ENCODE data around the gene DENND1B.

The DENND1B gene, protein sequence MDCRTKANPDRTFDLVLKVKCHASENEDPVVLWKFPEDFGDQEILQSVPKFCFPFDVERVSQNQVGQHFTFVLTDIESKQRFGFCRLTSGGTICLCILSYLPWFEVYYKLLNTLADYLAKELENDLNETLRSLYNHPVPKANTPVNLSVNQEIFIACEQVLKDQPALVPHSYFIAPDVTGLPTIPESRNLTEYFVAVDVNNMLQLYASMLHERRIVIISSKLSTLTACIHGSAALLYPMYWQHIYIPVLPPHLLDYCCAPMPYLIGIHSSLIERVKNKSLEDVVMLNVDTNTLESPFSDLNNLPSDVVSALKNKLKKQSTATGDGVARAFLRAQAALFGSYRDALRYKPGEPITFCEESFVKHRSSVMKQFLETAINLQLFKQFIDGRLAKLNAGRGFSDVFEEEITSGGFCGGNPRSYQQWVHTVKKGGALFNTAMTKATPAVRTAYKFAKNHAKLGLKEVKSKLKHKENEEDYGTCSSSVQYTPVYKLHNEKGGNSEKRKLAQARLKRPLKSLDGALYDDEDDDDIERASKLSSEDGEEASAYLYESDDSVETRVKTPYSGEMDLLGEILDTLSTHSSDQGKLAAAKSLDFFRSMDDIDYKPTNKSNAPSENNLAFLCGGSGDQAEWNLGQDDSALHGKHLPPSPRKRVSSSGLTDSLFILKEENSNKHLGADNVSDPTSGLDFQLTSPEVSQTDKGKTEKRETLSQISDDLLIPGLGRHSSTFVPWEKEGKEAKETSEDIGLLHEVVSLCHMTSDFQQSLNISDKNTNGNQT
- total RNA-seq: 46.5 to 64.5 (median 53.0) reads per million in 4 donors

DNA sequence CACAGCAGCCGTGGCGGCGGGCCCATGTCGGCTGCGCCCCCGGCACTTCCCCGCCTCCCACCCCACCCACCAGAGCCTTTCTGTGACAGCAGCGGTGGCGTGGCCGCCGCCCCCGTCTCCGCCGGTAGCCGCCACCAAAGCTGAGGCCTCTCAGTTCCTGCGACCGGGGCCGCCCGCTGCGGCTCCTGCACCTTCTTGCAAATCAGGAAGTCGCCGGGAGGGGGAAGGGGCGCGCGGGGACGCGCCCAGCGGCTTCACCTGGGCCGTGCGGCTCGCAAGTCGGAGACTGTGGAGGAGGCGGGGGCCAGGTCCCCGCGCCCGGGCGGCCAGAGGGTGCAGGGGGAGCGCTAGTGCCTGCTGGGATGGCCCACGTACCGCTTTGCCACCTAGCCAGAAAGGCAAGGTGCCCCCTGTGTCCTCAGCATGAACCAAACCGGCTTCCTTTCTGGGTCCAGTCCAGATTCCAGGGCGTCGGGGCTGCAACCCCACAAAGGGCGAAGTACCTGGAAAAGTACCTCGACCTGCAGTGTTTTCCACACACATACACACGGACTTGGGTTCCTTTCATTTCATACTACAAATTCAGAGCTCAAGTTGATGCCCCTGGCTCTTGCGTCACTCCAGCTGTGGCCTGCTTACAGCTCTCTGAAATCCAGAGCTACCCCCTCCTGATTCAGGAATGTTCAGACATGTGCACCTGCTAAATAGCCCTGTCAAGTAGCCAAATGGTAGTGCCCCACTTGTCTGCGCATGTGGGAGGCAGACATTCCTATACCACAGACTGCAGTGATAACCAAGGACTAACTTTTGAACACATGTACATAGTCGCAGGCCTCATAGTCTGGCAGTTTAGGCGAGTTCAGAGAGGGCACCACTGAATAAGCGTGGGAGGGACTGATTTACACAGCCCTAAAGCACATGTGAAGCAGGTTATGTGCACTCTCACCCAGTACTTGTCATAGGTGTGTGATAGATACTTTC, at the start of gene DENND1B:
DENND1B (minus strand) TSS at position 199 of the 981 bp plus-strand sequence. CDS start 325 bp downstream, outside the sequence.
- DNase-seq: peak; percentile 77 to 89 (median 79)

DNA sequence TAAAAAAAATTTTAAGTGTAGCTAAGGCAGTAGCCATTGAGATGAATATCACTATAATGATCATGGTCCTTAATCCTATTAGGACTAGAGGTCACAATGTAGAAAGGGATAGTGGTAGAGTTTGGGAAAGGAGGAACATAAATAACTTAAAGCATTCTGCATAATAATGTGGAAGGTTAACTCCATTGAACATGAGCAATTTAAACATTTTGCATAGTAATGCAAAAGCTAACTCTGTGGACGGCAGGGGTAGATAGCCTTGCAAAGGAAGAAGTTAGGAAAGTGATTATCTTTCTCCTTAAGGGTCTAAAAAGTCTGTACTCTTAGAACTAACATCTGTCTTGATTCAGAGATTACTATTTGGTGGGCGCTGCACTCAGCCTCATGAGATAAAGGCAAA, 39.0 kb upstream of the DENND1B start:
- no peak for DNase-seq

DNA sequence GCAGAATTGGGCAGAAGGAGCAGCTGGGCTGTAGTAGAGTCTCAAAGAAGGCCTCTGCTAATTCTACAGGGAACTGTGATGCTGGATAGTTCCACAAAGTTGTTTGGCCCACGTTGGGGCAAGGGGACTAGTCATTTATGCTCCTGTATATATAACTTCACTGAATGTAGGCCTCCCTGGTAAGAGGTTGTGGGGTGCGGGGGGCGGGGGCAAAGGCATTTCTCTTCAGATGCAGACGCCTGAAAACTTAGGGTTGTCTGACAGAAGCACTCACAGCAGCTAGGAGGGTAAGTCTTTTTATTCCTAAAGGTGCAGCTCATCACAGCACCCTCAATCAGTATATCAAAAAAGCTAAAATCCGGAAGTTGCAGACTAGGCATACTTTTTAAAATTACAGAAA, 38.5 kb upstream of the DENND1B start:
- DNase-seq: no peak

DNA sequence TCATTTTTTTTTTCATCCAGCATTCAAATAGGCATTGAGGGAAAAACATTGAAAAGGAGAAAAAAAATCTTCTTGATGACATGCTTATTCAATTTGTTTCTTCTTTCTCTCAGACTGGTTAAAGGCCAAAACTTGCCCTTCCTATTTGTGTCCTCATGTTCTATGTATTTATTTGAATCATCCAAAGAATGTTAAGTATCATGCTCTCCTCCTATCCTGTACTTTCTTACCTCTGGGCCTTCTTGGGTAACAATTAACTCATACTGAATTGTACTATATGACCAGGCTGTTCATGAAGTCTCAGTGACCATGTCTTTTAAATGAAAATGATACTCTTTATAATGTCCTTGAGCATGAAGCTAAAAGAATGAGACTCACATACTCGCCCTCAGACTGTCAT, 36.5 kb upstream of the DENND1B start:
- DNase-seq: no peak

DNA sequence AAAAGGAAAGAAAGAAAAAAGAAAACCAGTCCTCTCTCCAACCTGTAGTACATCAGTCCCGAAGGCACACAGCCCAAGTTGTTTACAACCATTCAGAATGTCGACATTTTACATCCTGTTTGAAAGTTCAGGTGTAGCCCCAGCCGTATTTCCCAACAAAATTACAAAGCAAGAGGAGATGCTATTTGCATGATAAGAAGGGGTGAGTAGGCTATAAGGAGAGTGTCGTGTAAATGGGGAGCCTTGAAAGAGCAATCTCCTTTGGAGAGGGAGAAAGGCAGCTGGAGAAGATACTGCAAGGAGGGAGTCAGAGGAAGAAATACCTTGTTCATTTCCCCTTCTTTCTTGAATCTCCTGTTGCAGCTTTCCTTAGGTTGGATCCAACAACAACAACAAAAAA, 35.5 kb upstream of the DENND1B start:
- DNase-seq: no peak

DNA sequence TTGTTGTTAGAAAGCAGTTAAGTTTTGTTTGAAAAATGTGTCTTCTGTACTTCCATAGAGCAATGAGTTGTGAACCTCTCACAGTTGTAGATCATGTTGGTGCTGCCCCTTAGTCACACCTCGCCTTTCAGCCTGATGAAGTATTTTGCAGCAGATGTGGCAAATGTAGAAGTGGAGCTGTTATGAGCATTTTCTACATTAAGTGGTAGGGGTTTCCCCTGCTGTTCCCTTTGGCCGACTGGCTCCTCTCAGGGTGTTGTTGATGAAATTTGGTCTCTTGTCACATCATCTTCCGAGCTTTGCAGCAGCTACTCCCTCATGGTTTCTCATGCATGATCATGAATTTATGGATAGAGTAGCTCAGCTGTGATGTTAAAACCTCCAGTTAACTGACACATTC, 33.6 kb upstream of the DENND1B start:
- no peak for DNase-seq

DNA sequence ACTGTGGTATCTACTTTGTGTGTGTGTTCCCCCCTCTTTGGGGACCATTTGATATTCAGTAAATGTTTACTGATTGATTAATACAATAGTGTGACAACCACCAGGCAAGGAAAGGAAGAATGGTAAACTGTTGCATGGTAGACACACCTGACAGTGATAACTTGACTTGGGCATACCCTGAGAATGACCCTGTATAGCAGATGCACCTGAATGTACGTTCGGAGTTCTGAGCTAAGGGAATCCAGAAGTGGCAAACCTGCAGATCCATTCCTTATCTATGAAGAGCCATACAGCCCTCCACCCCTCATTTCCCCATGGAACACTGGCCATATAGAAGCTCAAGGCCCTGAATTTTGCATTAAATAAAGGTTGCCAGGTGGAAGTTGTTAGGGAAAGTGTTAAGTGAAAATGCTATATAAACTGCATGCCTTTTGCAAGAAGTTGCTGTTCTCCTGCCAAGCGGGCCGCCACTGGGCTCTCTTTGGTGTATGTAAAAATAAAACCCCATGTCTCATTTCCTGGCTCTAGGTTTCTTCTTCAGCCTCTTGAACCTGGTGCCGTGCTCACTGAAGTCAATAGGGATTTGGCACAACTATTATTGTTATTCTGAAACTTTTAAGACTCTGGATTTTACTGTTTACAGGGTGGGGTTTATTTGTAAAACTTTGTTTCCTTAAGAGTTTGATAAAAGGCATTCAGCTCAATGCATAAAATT, 32.6 kb upstream of the DENND1B start:
- DNase-seq: no peak

DNA sequence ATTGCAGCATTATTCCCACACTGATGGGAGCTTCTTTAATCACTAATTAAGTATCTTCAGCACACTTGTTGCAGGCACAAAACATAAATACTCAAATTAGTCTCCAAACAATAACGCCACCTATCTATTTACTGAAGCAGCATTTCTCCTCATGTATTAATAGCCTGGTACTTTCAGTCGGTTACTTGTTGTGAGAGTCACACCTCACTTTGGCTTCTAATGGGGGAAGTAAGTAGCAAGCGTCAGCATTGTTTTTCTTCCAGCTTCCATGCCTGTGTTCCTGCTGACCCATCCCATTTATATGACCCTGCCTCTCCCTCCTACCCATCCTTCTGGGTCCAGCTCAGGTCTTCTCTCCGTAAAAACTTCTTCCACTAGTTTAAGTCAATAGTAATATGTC, 31.9 kb upstream of the DENND1B start:
- DNase-seq: no peak

DNA sequence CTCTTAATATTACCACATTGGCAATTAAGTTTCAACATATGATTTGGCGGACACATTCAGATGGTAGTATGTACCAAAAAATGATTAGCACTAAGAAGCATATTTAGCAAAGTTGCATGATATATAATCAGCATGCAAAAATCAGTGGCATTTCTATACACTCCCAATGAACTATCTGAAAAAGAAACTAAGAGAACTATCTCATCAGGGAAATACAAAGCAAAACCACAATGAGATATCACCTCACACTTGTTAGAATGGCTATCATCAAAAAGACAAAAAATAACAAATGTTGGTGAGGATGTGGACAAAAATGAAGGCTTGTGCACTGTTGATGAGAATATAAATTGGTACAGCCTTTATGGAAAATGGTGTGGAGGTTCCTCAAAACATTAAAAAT, 31.4 kb upstream of the DENND1B start:
- DNase-seq: no peak

DNA sequence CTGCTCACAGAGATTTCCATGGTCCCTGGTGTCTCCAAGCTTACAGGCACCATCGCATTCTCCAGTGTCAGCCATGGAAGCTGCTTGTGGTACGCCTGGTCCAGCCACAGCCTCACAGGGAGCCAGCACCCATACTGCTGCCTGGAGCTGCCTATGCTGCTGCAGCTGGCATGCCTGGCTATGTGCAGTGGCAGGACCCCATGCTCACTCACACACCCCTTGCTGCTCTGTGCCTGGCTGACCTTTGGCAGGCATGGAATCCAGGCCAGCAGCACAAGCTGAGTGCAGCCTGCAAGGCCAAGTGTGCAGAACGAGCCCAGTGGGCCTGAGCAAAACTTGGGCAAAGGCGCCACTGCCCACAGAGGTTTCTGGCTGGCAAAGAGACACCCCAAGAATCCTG, 26.4 kb upstream of the DENND1B start:
- no peak for DNase-seq

DNA sequence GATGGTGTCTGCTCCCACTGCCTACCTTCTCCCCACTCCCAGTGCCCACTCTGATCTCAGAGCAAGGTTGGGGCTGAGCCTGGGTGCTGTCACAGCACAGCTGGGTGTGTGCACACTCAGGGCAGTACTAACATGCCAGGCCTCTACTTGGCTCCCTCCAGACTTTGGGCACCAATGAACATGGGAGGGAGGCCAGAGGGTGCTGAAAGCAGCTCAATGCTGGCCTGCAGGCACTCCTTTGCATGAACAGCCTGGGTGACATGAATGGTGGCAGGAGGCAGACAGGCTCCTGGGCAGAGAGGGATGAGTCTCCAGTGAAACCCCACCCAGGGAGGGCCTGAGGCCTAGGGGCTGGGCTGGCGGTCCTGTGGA, 25.8 kb upstream of the DENND1B start:
- no peak for DNase-seq

DNA sequence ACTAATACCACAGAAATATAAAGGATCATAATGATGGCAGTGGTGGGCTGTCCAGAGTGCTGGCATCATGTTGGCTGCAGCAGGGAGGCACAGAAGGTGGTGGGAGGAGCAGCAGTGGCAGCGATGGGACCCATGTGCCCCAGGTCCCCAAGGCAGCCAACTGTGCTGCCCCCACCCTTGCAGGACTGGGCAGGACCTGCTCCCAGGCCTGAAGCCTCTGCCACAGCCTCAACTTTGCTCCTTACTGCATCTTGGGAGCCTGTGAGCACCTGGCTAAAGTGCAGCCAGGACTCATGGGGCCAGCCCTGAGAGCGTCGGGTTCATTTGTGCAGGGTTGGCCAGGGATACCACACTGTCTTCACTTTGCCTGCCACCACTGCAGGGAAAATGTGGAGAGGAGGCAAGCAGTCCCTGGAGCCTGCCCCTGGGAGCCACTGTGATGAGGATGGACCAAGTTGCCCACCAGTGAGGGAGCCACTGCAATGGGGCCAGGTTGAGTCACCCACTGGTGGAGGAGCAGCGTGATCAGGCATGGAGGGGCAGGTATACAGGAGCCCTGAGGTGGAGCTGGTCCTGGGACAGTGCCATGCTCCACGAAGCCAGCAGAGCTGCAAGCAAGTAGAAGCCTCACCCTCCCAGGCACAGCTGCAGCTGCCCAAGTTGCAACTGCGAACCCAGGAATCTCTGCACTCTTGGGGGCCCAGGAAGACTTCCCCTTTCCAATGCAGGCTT, 25.3 kb upstream of the DENND1B start:
- no peak for DNase-seq

DNA sequence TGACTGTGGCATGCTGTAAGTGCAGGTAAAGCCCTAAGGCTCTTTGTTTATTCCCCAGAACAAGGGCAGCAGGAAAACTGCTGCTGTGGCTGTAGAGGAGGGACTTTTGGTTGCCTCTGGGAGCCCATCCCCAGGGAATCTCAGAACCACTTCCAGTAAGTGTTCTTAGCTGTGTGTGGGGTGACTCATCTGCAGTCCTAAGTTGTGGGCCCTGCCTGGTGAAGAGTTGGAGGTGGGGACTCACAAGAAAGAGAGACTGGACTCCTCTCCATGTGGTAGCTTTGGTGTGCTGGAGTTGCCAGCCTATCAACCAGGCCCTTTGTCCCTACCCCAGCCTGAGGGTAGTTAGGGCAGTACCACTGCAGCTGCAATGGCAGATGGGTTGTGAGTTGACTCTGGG, 24.0 kb upstream of the DENND1B start:
- DNase-seq: no peak

DNA sequence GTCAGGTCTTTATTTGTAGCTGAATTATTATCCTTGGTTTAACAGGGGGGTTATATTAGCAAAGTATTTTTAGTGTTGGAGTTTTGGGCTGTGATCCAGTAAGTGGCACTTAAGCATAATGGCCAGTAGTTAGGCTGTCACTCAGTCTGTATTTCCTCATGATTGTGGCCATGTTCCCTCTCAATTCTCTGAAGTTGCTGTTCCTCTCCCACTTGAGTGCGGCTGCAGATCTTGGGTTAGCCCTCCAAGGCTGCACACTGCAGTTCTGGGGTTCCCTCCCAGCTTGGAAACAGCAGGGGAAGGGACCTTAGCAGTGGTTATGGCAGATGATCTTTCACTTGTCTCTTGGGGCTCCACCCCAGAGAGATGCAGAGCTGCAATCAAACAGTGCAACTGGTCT, 23.2 kb upstream of the DENND1B start:
- DNase-seq: no peak

DNA sequence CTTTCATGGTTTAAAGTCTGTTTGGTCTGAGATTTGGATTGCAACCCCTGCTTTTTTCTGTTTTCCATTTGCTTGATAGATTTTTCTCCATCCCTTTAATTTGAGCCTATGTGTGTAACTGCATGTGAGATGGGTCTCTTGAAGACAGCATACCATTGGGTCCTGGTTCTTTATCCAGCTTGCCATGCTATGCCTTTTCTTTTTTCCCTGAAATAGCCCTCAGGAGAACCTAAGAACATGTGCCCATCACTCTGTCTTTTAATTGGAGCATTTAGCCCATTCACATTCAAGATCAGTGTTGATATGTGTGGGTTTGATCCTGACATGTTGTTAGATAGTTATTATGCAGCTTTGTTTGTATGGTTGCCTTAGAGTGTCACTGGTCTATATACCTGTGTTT, 21.7 kb upstream of the DENND1B start:
- no peak for DNase-seq

DNA sequence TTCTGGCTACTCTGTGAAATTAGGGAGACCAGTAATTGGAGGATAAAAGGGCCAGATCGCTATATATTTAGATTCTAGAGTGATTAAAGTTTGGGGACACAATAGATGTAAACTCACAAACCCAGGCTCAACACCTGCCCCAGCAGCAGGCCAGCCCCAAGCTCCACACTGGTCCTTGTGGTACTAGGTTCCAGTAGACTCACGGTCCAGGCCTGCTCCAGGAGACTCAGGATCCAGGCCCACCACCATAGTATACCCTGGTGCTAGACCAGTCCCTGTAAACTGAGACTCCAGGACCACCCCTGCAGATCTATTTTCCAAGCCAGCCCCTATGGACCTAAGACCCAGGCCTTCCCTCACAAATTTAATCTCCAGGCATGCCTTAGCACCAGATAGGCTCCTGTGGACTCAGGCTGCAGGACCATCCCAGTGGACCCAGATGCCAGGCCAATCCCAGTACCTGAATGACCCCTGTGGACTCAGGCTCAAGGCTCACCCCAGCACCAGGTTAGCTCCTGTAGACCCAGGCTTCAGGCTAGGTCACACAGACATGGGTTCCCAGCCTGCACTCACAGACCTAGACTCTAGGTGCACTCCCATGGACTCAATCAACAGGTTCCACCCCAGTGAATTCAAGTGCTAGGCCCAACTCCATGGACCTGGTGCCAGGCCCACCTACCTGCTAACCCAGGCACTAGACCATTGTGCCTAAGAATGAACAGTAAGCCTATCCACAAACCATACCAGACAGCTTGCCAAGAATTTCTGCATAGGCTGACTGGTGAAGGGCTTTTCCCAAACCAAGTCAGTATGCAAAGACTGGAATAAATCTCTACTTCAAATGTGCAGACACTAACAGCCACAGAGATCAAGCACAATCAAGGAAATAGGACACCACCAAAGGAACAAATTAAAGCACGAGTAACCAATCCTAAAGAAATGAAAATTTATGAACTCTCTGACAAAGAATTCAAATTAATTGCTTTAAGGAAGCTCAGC, 13.8 kb upstream of the DENND1B start:
- no peak for DNase-seq

DNA sequence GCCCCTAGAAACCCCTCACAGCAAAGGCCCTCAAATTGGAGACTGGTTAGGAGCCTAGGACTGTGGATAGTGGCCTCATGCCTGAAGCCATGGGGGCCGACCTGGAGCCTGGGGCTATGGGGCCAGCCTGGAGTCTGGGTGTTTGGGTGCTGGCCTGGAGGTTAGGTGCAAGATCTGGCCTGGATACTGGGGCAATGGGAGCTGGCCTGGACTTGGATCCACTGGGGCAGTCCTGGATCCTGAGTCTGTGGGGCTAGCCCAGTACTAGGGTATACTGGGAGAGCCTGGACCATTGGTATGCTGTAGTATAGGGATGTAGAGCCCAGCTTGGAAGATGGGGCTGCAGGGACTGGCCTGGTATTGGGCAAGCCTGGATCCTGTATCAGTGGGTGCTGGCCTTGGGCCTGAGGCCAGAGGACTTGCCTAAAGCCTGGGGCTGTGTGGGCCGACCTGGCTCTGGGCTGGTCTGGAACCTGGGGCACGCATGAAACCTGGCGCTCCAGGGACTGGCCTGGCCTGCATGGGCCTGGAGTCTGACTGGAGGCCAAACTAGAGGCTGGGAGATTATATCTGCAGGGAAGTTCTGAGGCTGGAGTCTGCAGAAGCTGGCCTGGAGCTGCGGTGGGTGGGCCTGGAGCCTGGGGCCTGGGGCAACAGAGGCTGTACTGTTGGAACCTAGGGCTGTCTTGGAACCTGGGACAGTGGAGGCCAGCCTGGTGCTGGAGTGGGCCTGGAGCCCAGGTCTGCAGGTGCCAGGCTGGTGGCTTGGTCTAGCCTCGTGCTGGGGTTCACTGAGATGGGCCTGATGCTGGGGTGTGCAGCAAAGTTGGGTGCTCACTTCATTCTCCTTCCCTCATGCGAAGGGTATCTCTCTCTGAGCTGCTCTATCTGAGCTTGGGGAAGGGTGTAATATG, 12.6 kb upstream of the DENND1B start:
- DNase-seq: no peak

DNA sequence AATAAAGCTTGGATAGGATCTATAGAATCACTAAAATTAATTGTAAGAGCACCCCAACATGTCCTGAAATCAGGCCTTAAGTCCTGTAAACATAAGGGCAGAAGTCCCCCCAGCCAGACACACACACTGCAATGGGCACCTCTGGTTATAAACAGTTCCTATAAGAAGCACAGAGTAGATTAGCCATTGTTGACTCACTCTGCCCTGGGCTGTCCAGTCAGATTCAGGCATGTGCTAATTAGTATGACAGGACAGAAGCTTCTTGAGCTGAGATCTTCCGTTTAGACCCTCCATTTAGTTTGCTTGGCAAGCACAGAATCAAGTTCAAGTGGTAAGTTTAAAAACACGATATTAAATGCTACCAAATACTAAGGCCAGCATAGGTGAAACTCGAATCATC, 11.8 kb upstream of the DENND1B start:
- DNase-seq: no peak

DNA sequence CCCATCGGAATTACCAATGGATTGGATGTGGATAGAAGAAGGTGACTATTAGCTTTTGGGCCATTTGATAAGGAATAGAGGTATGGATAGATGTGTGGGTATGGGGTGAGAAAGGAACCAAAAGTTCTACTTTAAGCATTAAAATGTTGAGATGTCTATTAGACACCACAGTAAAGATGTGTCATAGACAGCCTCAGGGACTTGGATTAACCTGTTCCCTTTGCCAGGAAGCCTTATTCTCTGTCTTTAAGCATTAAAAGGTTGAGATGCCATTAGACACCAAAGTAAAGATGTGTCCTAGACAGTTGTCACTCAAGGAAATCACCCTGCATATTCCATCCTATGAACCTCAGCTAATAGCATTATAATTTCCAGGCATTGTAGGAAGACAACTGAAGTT, 11.0 kb upstream of the DENND1B start:
- no peak for DNase-seq

Measured in T-helper 1 cell (primary cell).